GM12872 (cell line): ENCODE results near the gene VTI1A.

ENCODE experiments used
- TF ChIP-seq, protein P1 (sequence below): IDR thresholded peaks from 3 replicates; pipeline ENCODE4 v1.5.1; 2011; ENCODE audit warnings: low read depth, mild to moderate bottlenecking, low read length, moderate library complexity; ENCODE audit not compliant: insufficient read depth

The VTI1A gene

DNA sequence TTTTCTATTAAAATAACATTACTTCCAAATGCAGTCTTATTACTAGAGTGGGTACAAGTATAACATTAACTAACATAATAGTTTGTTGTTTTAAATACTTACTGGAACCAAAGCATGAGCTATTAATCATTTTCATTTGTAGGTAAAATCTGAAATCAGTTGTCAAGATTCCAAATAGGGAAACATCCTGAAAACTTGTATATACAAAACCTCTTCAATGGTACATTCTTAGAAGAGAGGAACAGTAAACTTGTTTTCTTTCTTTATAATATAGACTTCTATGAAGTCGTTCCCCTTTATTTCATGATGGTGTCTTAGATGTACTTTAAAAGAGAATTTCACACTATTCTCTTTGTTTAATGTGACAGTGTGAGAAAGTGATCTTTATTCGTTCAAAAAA is 85.9 kb downstream of the VTI1A start:
- TF ChIP-seq, protein P1, sequence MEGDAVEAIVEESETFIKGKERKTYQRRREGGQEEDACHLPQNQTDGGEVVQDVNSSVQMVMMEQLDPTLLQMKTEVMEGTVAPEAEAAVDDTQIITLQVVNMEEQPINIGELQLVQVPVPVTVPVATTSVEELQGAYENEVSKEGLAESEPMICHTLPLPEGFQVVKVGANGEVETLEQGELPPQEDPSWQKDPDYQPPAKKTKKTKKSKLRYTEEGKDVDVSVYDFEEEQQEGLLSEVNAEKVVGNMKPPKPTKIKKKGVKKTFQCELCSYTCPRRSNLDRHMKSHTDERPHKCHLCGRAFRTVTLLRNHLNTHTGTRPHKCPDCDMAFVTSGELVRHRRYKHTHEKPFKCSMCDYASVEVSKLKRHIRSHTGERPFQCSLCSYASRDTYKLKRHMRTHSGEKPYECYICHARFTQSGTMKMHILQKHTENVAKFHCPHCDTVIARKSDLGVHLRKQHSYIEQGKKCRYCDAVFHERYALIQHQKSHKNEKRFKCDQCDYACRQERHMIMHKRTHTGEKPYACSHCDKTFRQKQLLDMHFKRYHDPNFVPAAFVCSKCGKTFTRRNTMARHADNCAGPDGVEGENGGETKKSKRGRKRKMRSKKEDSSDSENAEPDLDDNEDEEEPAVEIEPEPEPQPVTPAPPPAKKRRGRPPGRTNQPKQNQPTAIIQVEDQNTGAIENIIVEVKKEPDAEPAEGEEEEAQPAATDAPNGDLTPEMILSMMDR, result no peak

DNA sequence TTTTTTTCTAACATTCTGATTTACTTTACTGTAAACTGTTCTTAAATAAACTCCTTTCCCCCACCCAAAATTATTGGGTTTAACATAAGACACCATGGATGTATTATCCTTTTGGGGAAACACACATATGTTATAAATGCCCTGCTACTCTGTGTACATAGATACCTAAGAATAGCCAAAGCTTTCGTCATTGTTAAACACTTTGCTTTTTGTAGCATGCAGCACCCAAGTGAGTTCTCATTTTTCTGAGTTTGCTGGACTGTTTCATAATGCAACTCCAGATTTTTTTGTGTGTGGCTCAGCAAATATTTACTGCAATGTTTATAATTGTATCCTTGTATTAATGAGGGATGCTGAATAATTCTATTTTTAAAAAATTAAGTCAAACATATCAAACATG is 86.9 kb downstream of the VTI1A start:
- TF ChIP-seq, protein P1, result no peak

DNA sequence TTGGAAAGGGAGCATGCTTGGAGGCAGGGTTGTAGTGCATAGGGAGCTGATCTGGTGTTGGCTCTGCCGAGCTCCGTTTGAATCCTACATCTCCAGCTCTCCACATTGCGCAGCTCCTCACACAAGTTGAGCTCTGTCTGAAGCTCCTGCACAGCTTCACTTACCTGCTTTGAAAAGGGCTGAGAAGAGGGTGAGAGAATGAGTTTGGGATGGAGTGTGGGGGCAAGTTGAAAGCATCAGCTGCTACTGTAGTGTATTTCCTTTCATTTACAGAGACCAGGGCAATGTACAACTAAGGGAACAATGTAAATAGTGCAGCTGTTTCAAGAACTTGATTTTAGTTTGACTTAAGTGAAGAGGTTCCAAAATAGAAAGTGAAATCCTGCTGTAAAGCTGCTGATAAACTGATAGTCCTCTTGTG is 88.5 kb downstream of the VTI1A start:
- TF ChIP-seq, protein P1, result no peak

DNA sequence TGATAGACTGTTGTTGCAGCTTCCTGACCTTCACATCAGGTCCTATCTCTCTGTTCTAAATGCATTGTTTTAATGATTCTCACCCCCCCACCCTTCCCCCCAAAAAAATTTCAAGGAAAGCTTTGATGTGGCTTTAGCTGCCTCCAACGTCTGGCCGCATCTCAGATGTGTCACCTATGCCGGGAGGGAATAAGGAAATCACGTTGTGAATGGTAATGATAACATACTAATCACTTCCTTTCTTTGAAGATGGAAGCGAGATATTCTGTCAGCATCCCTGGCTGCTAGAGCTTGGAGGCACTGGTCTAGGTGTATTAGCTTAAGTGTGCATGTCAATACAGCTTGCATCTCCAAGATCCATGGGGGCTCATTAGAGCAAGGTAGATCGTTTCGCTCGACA is 89.6 kb downstream of the VTI1A start:
- TF ChIP-seq, protein P1, result no peak

DNA sequence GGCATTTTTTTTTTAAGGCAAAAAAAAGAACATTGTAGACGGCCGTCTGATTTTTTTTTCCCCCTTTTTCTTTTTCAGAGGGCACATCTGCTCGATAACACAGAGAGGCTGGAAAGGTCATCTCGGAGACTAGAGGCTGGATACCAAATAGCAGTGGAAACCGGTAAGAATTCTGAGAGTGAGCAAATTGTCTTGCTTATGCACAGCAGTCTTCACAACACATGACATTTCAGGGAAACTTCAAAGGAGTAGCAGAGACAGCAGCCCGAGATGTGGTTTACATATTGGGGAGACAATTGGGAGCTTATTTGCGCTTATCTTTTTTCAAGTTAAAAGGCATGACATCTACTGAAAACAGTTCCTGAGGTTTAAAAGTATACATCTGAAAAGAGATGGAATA is 91.2 kb downstream of the VTI1A start:
- TF ChIP-seq, protein P1, result no peak

DNA sequence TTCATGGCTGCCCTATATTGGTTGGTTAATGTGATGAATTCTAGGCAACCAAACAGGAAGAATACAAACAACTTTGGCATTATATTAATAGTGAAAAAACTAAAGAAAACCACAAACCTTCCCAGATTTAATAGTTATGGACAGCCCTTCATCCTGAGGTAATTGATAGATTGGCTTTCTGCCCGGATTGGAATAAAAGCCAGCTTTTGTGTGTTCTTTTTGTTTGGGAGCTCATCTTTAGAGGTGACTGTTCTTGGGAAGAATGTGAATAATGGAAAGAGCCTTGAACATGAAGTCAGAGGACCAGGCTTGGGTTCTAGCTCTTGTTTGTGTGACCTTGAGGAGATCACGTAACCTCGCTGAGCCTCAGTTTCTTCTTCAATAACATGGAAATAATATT is 92.3 kb downstream of the VTI1A start:
- TF ChIP-seq, protein P1, result no peak

DNA sequence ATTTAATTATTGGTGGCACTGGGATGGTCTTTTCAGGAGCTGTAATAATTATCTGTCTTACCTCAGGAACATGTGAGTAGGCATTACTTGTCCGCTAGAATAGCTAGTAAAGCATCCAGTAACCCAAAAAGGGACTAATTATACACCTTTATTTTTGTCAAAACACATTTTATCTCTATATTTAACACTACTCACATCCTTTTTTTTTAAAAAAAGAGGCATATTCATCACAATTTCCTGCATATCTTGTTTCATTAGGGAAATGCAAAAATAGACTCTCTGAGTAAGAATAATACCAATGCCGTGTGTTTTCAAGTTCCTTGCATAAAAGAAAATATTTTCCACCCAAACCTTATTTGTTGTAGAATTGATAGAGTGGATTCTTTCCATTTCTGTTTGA is 99.5 kb downstream of the VTI1A start:
- TF ChIP-seq, protein P1, result no peak
